Measurements from ENCODE around the gene FGR. TPM values are rescaled to one million over a fixed set of nuclear protein-coding genes. Genes with fewer than 3 reads are reported as not detected.
"Not testable (repeated sequence)": the region's sequence is repeated elsewhere in the genome, so short reads cannot be mapped to it uniquely, and the experiment has no call there.

Gene FGR
- total and polyA plus RNA-seq, 2 experiments from 2014 or later: 0.53 to 0.56 TPM

GRCh38 chr1:27682351-27682944 is 47.5 kb upstream of the FGR start (continued):
- TF ChIP-seq ETS1 (IDR thresholded peaks at IDR 0.05): no peak
- no peak for TF ChIP-seq EZH2phosphoT487 (IDR thresholded peaks at IDR 0.05; ENCODE audit: unreplicated experiment)
- no peak for TF ChIP-seq ZNF114 (CRISPR knock-in tag; IDR thresholded peaks at IDR 0.05)

GRCh38 chr1:27681580-27681979 is 46.6 kb upstream of the FGR start:
- not testable (repeated sequence) for H3K9me2 ChIP-seq (ENCODE audit: insufficient read depth); H4K20me1 ChIP-seq (replicated peaks; ENCODE audit: insufficient read depth); DNase-seq (ENCODE audit: low spot score); H3K4me3 Mint-ChIP-seq; H3K4me2 ChIP-seq; H3K4me1 ChIP-seq (ENCODE audit: insufficient read depth); H3K4me1 Mint-ChIP-seq; H3K27ac ChIP-seq (ENCODE audit: low read depth); H3K4me3 ChIP-seq; H3K27me3 Mint-ChIP-seq (ENCODE audit: insufficient read depth, low read depth, poor library complexity); ATAC-seq; H3K79me2 ChIP-seq (replicated peaks; ENCODE audit: insufficient read depth); H3K36me3 ChIP-seq (ENCODE audit: insufficient read depth); H3F3A ChIP-seq (replicated peaks; ENCODE audit: low read depth); H3K27me3 ChIP-seq (ENCODE audit: insufficient read depth); H3K27ac Mint-ChIP-seq; H2AFZ ChIP-seq
- Mint-ChIP-seq H3K36me3 (ENCODE audit: low read depth) (peaks cover 23% of the 10 kb centered on the region), H3K9me3 (peaks cover 52% of the 10 kb centered on the region)

- not testable (repeated sequence) for H2AFZ ChIP-seq; H3K9me2 ChIP-seq (ENCODE audit: insufficient read depth)
Measured at GRCh38 chr1:27680225-27680791, 45.3 kb upstream of the FGR start.

GRCh38 chr1:27678747-27679146 is 43.8 kb upstream of the FGR start:
- Histone ChIP-seq H3K27ac (ENCODE audit: low read depth) (no peak overlapping the region), H3F3A (replicated peaks; ENCODE audit: low read depth) (no peaks in the 10 kb centered on the region), H3K27me3 (ENCODE audit: insufficient read depth) (no peaks in the 10 kb centered on the region), H2AFZ (no peak overlapping the region), H3K4me3 (no peak overlapping the region), H3K4me2 (no peak overlapping the region), H4K20me1 (replicated peaks; ENCODE audit: insufficient read depth) (no peaks in the 10 kb centered on the region), H3K4me1 (ENCODE audit: insufficient read depth) (no peaks in the 10 kb centered on the region), H3K36me3 (ENCODE audit: insufficient read depth) (no peaks in the 10 kb centered on the region; the same call in 1 of the 2 replicates), H3K79me2 (replicated peaks; ENCODE audit: insufficient read depth) (no peaks in the 10 kb centered on the region), H3K9me2 (ENCODE audit: insufficient read depth) (no peaks in the 10 kb centered on the region)
- Mint-ChIP-seq H3K27me3 (ENCODE audit: insufficient read depth, low read depth, poor library complexity) (no peaks in the 10 kb centered on the region), H3K9me3 (peaks cover 52% of the 10 kb centered on the region), H3K36me3 (ENCODE audit: low read depth) (peaks cover 23% of the 10 kb centered on the region), H3K27ac (no peak overlapping the region), H3K4me3 (no peak overlapping the region), H3K4me1 (no peaks in the 10 kb centered on the region)
- TF ChIP-seq ZNF462 (CRISPR knock-in tag; IDR thresholded peaks at IDR 0.05): no peak
- TF ChIP-seq EZH2phosphoT487 (IDR thresholded peaks at IDR 0.05; ENCODE audit: unreplicated experiment): no peak
- ATAC-seq: no peak
- DNase-seq (ENCODE audit: low spot score): no peak

More at GRCh38 chr1:27680225-27680791, 45.3 kb upstream of the FGR start:
- not testable (repeated sequence) for H3K27me3 Mint-ChIP-seq (ENCODE audit: insufficient read depth, low read depth, poor library complexity); H4K20me1 ChIP-seq (replicated peaks; ENCODE audit: insufficient read depth); H3K4me1 Mint-ChIP-seq; DNase-seq (ENCODE audit: low spot score); H3K27ac ChIP-seq (ENCODE audit: low read depth); H3K79me2 ChIP-seq (replicated peaks; ENCODE audit: insufficient read depth); H3K27ac Mint-ChIP-seq; H3K4me2 ChIP-seq; H3K4me1 ChIP-seq (ENCODE audit: insufficient read depth); H3K4me3 Mint-ChIP-seq; ATAC-seq; H3F3A ChIP-seq (replicated peaks; ENCODE audit: low read depth); H3K27me3 ChIP-seq (ENCODE audit: insufficient read depth); H3K36me3 ChIP-seq (ENCODE audit: insufficient read depth); H3K4me3 ChIP-seq
- H3K9me3 Mint-ChIP-seq: peaks cover 52% of the 10 kb centered on the region
- H3K36me3 Mint-ChIP-seq (ENCODE audit: low read depth): peaks cover 23% of the 10 kb centered on the region

Data from GM23338 (cell line).